H1 (cell line): ENCODE results near the gene CTNNA3. TPM values are rescaled to one million over a fixed set of nuclear protein-coding genes. Genes with fewer than 3 reads are reported as not detected.

Experiments used
- CTCF ChIA-PET: fragments of 300-600 bp; sonication (Branson Sonifier 250); formaldehyde crosslinking; loops from one replicate; lab custom pipeline; 2021; ENCODE audit not compliant: partially characterized antibody; lab: Charles Lee
- POLR2A ChIA-PET: fragments of 300-600 bp; sonication (Branson Sonifier 250); formaldehyde crosslinking; loops from one replicate; lab custom pipeline; 2021; ENCODE audit warnings: inconsistent platforms; ENCODE audit not compliant: partially characterized antibody; lab: Charles Lee
- DNase-seq, 2 experiments: peaks; one replicate each; pipeline versions ENCODE4 v3.0.0 to v3.0.0-alpha.2; 2010 to 2022; ENCODE audit warnings: low spot score in 2 of 2, low read depth in 1 of 2, mixed read lengths in 1 of 2
- FAIRE-seq: peaks from 2 replicates; lab custom pipeline; 2011; peaks lifted over from hg19 to GRCh38; lab: Jason Lieb, UNC
- H2AFZ ChIP-seq: 2 replicates; pipeline ENCODE4 v1.8.1; 2012; ENCODE audit warnings: low read length, inconsistent platforms
- H2AK5ac ChIP-seq: 2 replicates; pipeline ENCODE4 v1.6.1; 2013; ENCODE audit warnings: low read depth, low read length
- H2BK120ac ChIP-seq: replicated peaks from 2 replicates; pipeline ENCODE3; 2013; ENCODE audit warnings: low read depth, low read length, inconsistent platforms
- H2BK12ac ChIP-seq: 2 replicates; pipeline ENCODE4 v1.6.1; 2013; ENCODE audit warnings: low read depth, low read length
- H2BK15ac ChIP-seq: 2 replicates; pipeline ENCODE4 v1.6.1; 2013; ENCODE audit warnings: low read length
- H2BK20ac ChIP-seq: 2 replicates; pipeline ENCODE4 v1.6.1; 2013; ENCODE audit warnings: low read length
- H2BK5ac ChIP-seq: 2 replicates; pipeline ENCODE4 v1.6.1; 2013; ENCODE audit warnings: low read depth, low read length
- H3K14ac ChIP-seq: 2 replicates; pipeline ENCODE4 v1.6.1; 2013; ENCODE audit warnings: inconsistent platforms; ENCODE audit not compliant: insufficient read length
- H3K18ac ChIP-seq: 2 replicates; pipeline ENCODE4 v1.6.1; 2013; ENCODE audit warnings: low read length; ENCODE audit errors: extremely low read depth
- H3K23ac ChIP-seq: 2 replicates; pipeline ENCODE4 v1.6.1; 2013; ENCODE audit warnings: inconsistent platforms; ENCODE audit not compliant: insufficient read length
- H3K23me2 ChIP-seq: 2 replicates; pipeline ENCODE4 v1.6.1; 2013; ENCODE audit warnings: low read depth, low read length
- H3K27ac ChIP-seq: 2 replicates; pipeline ENCODE4 v1.6.1; 2011; ENCODE audit warnings: low read depth, low read length, inconsistent platforms
- H3K27me3 ChIP-seq, 4 experiments: replicated peaks in 1 of 4; 1 replicate in 1 of 4; 2 replicates in 3 of 4; pipeline versions ENCODE4 v1.6.1 to v1.8.1; 2011 to 2013; ENCODE audit warnings: low read length in 3 of 4, mild to moderate bottlenecking in 3 of 4, inconsistent platforms in 2 of 4, mixed read lengths in 2 of 4, moderate library complexity in 1 of 4; ENCODE audit not compliant: control insufficient read depth in 3 of 4, insufficient read depth in 3 of 4; ENCODE audit errors: extremely low read depth in 1 of 4
- H3K36me3 ChIP-seq, 4 experiments: 2 replicates each; pipeline versions ENCODE4 v1.6.1 to v1.8.1; 2011 to 2013; ENCODE audit warnings: mild to moderate bottlenecking in 4 of 4, low read length in 3 of 4, moderate library complexity in 2 of 4, control low read depth in 1 of 4, inconsistent platforms in 1 of 4; ENCODE audit not compliant: insufficient read depth in 4 of 4, control insufficient read depth in 2 of 4
- H3K4ac ChIP-seq: replicated peaks from 2 replicates; pipeline ENCODE3; 2013; ENCODE audit warnings: low read length, low read depth, mixed read lengths, inconsistent platforms; ENCODE audit not compliant: insufficient read length
- H3K4me1 ChIP-seq, 4 experiments: replicated peaks in 1 of 4; 1 replicate in 1 of 4; 2 replicates in 3 of 4; pipeline versions ENCODE4 v1.6.1 to v1.8.1; 2011 to 2013; ENCODE audit warnings: low read length in 3 of 4, inconsistent platforms in 2 of 4, mixed read lengths in 1 of 4; ENCODE audit not compliant: insufficient read depth in 4 of 4, control insufficient read depth in 3 of 4
- H3K4me2 ChIP-seq, 2 experiments: 2 replicates each; pipeline versions ENCODE4 v1.6.1 to v1.8.1; 2011 to 2013; ENCODE audit warnings: low read depth in 2 of 2, low read length in 2 of 2, control low read depth in 1 of 2, inconsistent platforms in 1 of 2, mild to moderate bottlenecking in 1 of 2; ENCODE audit not compliant: insufficient read depth in 1 of 2
- H3K4me3 ChIP-seq, 4 experiments: fragments of 200-600, 300-600 bp in 1 of 4; sonication (generic), shearing (Covaris generic), sonication (Bioruptor Twin) in 1 of 4; 2 replicates each; pipeline versions ENCODE4 v1.5.1 to v1.8.1; 2011 to 2016; ENCODE audit warnings: low read length in 4 of 4, low read depth in 3 of 4, control low read depth in 2 of 4, inconsistent platforms in 2 of 4, mild to moderate bottlenecking in 2 of 4, mixed read lengths in 1 of 4, moderate library complexity in 1 of 4; ENCODE audit not compliant: insufficient read depth in 2 of 4; ENCODE audit errors: extremely low read depth in 1 of 4
- H3K56ac ChIP-seq: replicated peaks from 2 replicates; pipeline ENCODE3; 2013; ENCODE audit warnings: low read depth, mild to moderate bottlenecking, mixed read lengths, low read length, inconsistent platforms; ENCODE audit not compliant: insufficient read length
- H3K79me1 ChIP-seq: 2 replicates; pipeline ENCODE4 v1.6.1; 2013; ENCODE audit warnings: low read depth, low read length, control low read depth
- H3K79me2 ChIP-seq, 2 experiments: 2 replicates each; pipeline versions ENCODE4 v1.6.1 to v1.8.1; 2012 to 2013; ENCODE audit warnings: low read length in 2 of 2, mild to moderate bottlenecking in 2 of 2, inconsistent platforms in 1 of 2; ENCODE audit not compliant: insufficient read depth in 2 of 2, control insufficient read depth in 1 of 2
- H3K9ac ChIP-seq, 4 experiments: replicated peaks in 1 of 4; 1 replicate in 1 of 4; 2 replicates in 3 of 4; pipeline versions ENCODE4 v1.6.1 to v1.8.1; 2011 to 2013; ENCODE audit warnings: low read depth in 3 of 4, low read length in 3 of 4, control low read depth in 2 of 4, mild to moderate bottlenecking in 2 of 4, moderate library complexity in 2 of 4, inconsistent platforms in 1 of 4; ENCODE audit errors: extremely low read depth in 1 of 4
- H3K9me3 ChIP-seq, 2 experiments: 2 replicates each; pipeline versions ENCODE4 v1.6.1 to v1.8.1; 2012 to 2013; ENCODE audit warnings: mild to moderate bottlenecking in 2 of 2, moderate library complexity in 2 of 2, control low read depth in 1 of 2, inconsistent platforms in 1 of 2, low read depth in 1 of 2, low read length in 1 of 2, mixed read lengths in 1 of 2; ENCODE audit not compliant: insufficient read depth in 2 of 2
- H4K20me1 ChIP-seq, 2 experiments: replicated peaks in 1 of 2; 2 replicates each; pipeline versions ENCODE3 to v1.8.1; 2011 to 2013; ENCODE audit warnings: inconsistent platforms in 2 of 2, low read length in 2 of 2, mild to moderate bottlenecking in 1 of 2; ENCODE audit not compliant: insufficient read depth in 2 of 2, control insufficient read depth in 1 of 2
- H4K5ac ChIP-seq: 2 replicates; pipeline ENCODE4 v1.6.1; 2013; ENCODE audit warnings: low read length, low read depth, mixed read lengths, inconsistent platforms; ENCODE audit not compliant: insufficient read length
- H4K8ac ChIP-seq: 2 replicates; pipeline ENCODE4 v1.8.0; 2013; ENCODE audit warnings: mild to moderate bottlenecking, moderate library complexity, low read length, inconsistent platforms; ENCODE audit not compliant: insufficient read depth; ENCODE audit errors: extremely low read depth
- H4K91ac ChIP-seq: replicated peaks from 2 replicates; pipeline ENCODE3; 2013; ENCODE audit warnings: low read length, mixed read lengths, inconsistent platforms; ENCODE audit not compliant: insufficient read length
- CHD1 ChIP-seq: IDR thresholded peaks from 2 replicates; pipeline ENCODE4 v1.6.1; 2012; ENCODE audit warnings: low read depth, low read length, improper control_type of control experiment
- CTBP2 ChIP-seq: IDR thresholded peaks from 2 replicates; pipeline ENCODE4 v1.7.0; 2011; ENCODE audit warnings: borderline replicate concordance, mild to moderate bottlenecking, moderate library complexity, mixed read lengths, low read length; ENCODE audit not compliant: insufficient read depth, insufficient read length
- GABPA ChIP-seq: IDR thresholded peaks from 2 replicates; pipeline ENCODE4 v1.6.1; 2011; ENCODE audit warnings: mild to moderate bottlenecking, low read length, moderate library complexity, borderline replicate concordance; ENCODE audit not compliant: insufficient read depth
- KDM1A ChIP-seq: fragments of 200-600, 300-600 bp; sonication (generic); IDR thresholded peaks from 2 replicates; pipeline ENCODE4 v1.7.1; 2016; ENCODE audit warnings: mild to moderate bottlenecking, low read length, borderline replicate concordance
- KDM5A ChIP-seq: fragments of 200-600 bp; IDR thresholded peaks from 2 replicates; pipeline ENCODE4 v1.7.1; 2012; ENCODE audit warnings: mild to moderate bottlenecking, low read length, inconsistent platforms, mixed read lengths
- MAX ChIP-seq: IDR thresholded peaks from 2 replicates; pipeline ENCODE4 v1.6.1; 2012; ENCODE audit warnings: inconsistent platforms
- NANOG ChIP-seq: IDR thresholded peaks from 2 replicates; pipeline ENCODE4 v1.6.1; 2011; ENCODE audit warnings: low read length, low read depth, mild to moderate bottlenecking, inconsistent platforms; ENCODE audit not compliant: insufficient read depth, poor library complexity, severe bottlenecking
- PHF8 ChIP-seq: fragments of 200-600 bp; sonication (generic); conservative IDR thresholded peaks from 2 replicates; pipeline ENCODE4 v1.7.1; 2012; ENCODE audit warnings: low read depth, mild to moderate bottlenecking, inconsistent platforms, low read length, moderate library complexity
- RBBP5 ChIP-seq: IDR thresholded peaks from 2 replicates; pipeline ENCODE4 v1.7.1; 2012; ENCODE audit warnings: low read depth, mild to moderate bottlenecking, inconsistent platforms, low read length, moderate library complexity, borderline replicate concordance
- RFX5 ChIP-seq: IDR thresholded peaks from 2 replicates; pipeline ENCODE4 v1.6.1; 2011; ENCODE audit warnings: low read depth, low read length, improper control_type of control experiment, borderline replicate concordance
- SP4 ChIP-seq: IDR thresholded peaks from 2 replicates; pipeline ENCODE4 v1.6.1; 2012; ENCODE audit warnings: low read length, inconsistent platforms
- SUZ12 ChIP-seq: fragments of 200-600 bp; sonication (generic); IDR thresholded peaks from 2 replicates; pipeline ENCODE4 v1.6.1; 2012; ENCODE audit warnings: mild to moderate bottlenecking, inconsistent platforms, low read length, moderate library complexity, mixed read lengths
- TAF7 ChIP-seq: optimal IDR thresholded peaks from 2 replicates; pipeline ENCODE3; 2011; ENCODE audit warnings: low read depth, mild to moderate bottlenecking, inconsistent platforms, low read length, moderate library complexity, borderline replicate concordance
- ZNF274 ChIP-seq: IDR thresholded peaks from 2 replicates; pipeline ENCODE4 v1.7.0; 2012; ENCODE audit warnings: low read length, borderline replicate concordance; ENCODE audit errors: extremely low read depth
- WGBS, 2 experiments: shearing (Covaris generic) in 1 of 2; methylation state at CpG; one replicate each; pipeline versions ENCODE4 v1.1.6 to v1.1.7; 2013 to 2015; ENCODE audit warnings: low lambda C conversion rate in 2 of 2, mixed read lengths in 2 of 2, inconsistent platforms in 1 of 2, low coverage in 1 of 2, missing lambda C conversion rate in 1 of 2; ENCODE audit not compliant: insufficient replicate concordance in 2 of 2, insufficient coverage in 1 of 2, insufficient read length in 1 of 2; ENCODE audit errors: extremely low coverage in 1 of 2, missing lambda C conversion rate in 1 of 2; 5-methylcytosine and 5-hydroxymethylcytosine counted together
- polyA plus RNA-seq, 7 experiments: library from polyadenylated mRNA; depleted of rRNA in 3 of 7; stranded (reverse) in 5 of 7; unstranded in 2 of 7; fragments of >200 nt in 5 of 7; fragments of 200-250 nt in 2 of 7; gene quantifications; 1 replicate in 5 of 7; 2 replicates in 1 of 7; 4 replicates in 1 of 7; pipeline versions ENCODE4 v1.2.1 to v1.2.3, GENCODE V29; 2011 to 2013; ENCODE audit warnings: missing spikeins in 2 of 7, mixed read lengths in 2 of 7
- total RNA-seq: library from RNA; stranded (reverse); fragmentation: NEBNext Ultra II Directional; extraction: Animal tissue kit (Norgen Biotek cat#: 25700); gene quantifications from 2 replicates; pipeline ENCODE4 v1.2.1, GENCODE V29; 2021

CTNNA3 gene
- total and polyA plus RNA-seq, 2 of the 8 experiments (the other 6 are each of a cell fraction or from before 2014, with no cell fraction given): 1.3 to 1.5 TPM

GRCh38 chr10:67667035-67667425, 29.0 kb downstream of the CTNNA3 start:
- CTCF ChIA-PET: interaction anchor here (0.9 to 4.9 kb wide), 9 partner anchors 8 to 112 kb away, joined by 3 to 67 read pairs (median 3); no protein-coding TSS in a partner anchor
- no peak for TF ChIP-seq CTBP2
- TF ChIP-seq RBBP5: no peak
- TF ChIP-seq GABPA: no peak
- no peak for TF ChIP-seq NANOG
- TF ChIP-seq TAF7: no peak
- TF ChIP-seq MAX: no peak
- TF ChIP-seq RFX5: no peak
- no peak for TF ChIP-seq ZNF274
- no peak for TF ChIP-seq KDM1A
- no peak for TF ChIP-seq CHD1
- TF ChIP-seq KDM5A: no peak
- TF ChIP-seq SUZ12: no peak
- TF ChIP-seq PHF8: no peak
- TF ChIP-seq SP4: no peak

More at GRCh38 chr10:67667035-67667425, 29.0 kb downstream of the CTNNA3 start:
- Histone ChIP-seq H3K36me3 (no peaks in the 10 kb centered on the region), H3K4me2 (no peak overlapping the region), H2AFZ (no peak overlapping the region), H2AK5ac (no peak overlapping the region), H3K79me1 (no peaks in the 10 kb centered on the region), H2BK12ac (no peak overlapping the region), H3K79me2 (no peaks in the 10 kb centered on the region), H3K9me3 (no peaks in the 10 kb centered on the region), H2BK5ac (no peak overlapping the region), H3K27ac (no peak overlapping the region), H3K27me3 (no peaks in the 10 kb centered on the region), H3K4ac (no peak overlapping the region), H3K14ac (no peak overlapping the region), H2BK120ac (no peak overlapping the region), H3K4me3 (no peak overlapping the region), H3K4me1 (no peaks in the 10 kb centered on the region), H3K23ac (no peak overlapping the region), H4K20me1 (no peaks in the 10 kb centered on the region), H3K18ac (no peak overlapping the region), H3K9ac (no peak overlapping the region), H3K23me2 (no peaks in the 10 kb centered on the region), H4K5ac (no peak overlapping the region), H2BK20ac (no peak overlapping the region), H4K8ac (no peak overlapping the region), H3K56ac (no peak overlapping the region), H2BK15ac (no peak overlapping the region), H4K91ac (no peak overlapping the region)
- no peak for FAIRE-seq
- POLR2A ChIA-PET: no interaction called here
- DNase-seq: no peak
- WGBS, 2 experiments: 85% methylated on average over 1 of the region's 1 CpG; no CpG with 5 or more reads in 1 of the 2 experiments
